WTC11 (cell line): ENCODE measurements around the gene NRXN3. TPM values are rescaled to one million over a fixed set of nuclear protein-coding genes. Genes with fewer than 3 reads are reported as not detected.

Experiments
- ATAC-seq: fragments of 200-7000 bp; cut with Tn5 transposase; 2 replicates; pipeline ENCODE4 v1.10.0; 2021; ENCODE audit warnings: mild to moderate bottlenecking, moderate library complexity
- CTCF ChIA-PET: fragments of 300-600 bp; sonication (Branson Sonifier 250); formaldehyde crosslinking; loops from one replicate; lab custom pipeline; 2021; ENCODE audit warnings: antibody characterized with exemption; lab: Charles Lee
- POLR2A ChIA-PET: fragments of 350-600 bp; sonication (Branson Sonifier 250); formaldehyde crosslinking; loops from one replicate; lab custom pipeline; 2021; ENCODE audit warnings: antibody characterized with exemption; lab: Charles Lee
- DNase-seq: peaks from one replicate; pipeline ENCODE4 v3.0.0; 2021; ENCODE audit warnings: low spot score
- H3K27ac Mint-ChIP-seq: 2 replicates; pipeline ENCODE4 v1.8.0; 2021; ENCODE audit warnings: mixed read lengths
- H3K27me3 Mint-ChIP-seq: 2 replicates; pipeline ENCODE4 v1.8.0; 2021; ENCODE audit warnings: low read depth, mild to moderate bottlenecking, moderate library complexity, mixed read lengths
- H3K36me3 Mint-ChIP-seq: 2 replicates; pipeline ENCODE4 v1.8.0; 2021; ENCODE audit warnings: mixed read lengths
- H3K4me1 Mint-ChIP-seq: 2 replicates; pipeline ENCODE4 v1.8.0; 2022; ENCODE audit warnings: mixed read lengths
- H3K4me3 Mint-ChIP-seq: 2 replicates; pipeline ENCODE4 v1.8.0; 2021; ENCODE audit warnings: mild to moderate bottlenecking, moderate library complexity, mixed read lengths
- H3K9me3 Mint-ChIP-seq: 2 replicates; pipeline ENCODE4 v1.8.0; 2021; ENCODE audit warnings: mixed read lengths
- AFF4 ChIP-seq: sonication (generic); formaldehyde crosslinking; IDR thresholded peaks from 2 replicates; pipeline ENCODE4 v1.8.1; 2023; ENCODE audit warnings: mild to moderate bottlenecking, missing genetic modification reagents, borderline replicate concordance
- CREM ChIP-seq: sonication (generic); formaldehyde crosslinking; IDR thresholded peaks from 2 replicates; pipeline ENCODE4 v1.8.1; 2022; ENCODE audit warnings: mild to moderate bottlenecking, missing genetic modification reagents, moderate library complexity
- ESRRA ChIP-seq: sonication (generic); formaldehyde crosslinking; IDR thresholded peaks from 2 replicates; pipeline ENCODE4 v1.8.1; 2022; ENCODE audit warnings: mild to moderate bottlenecking, missing genetic modification reagents, borderline replicate concordance
- ETV6 ChIP-seq: sonication (generic); formaldehyde crosslinking; IDR thresholded peaks from 2 replicates; pipeline ENCODE4 v1.8.1; 2022; ENCODE audit warnings: mild to moderate bottlenecking, missing genetic modification reagents
- FOXP1 ChIP-seq: sonication (generic); formaldehyde crosslinking; IDR thresholded peaks from 2 replicates; pipeline ENCODE4 v1.8.0; 2022; ENCODE audit warnings: missing genetic modification reagents, mild to moderate bottlenecking, moderate library complexity, borderline replicate concordance
- HMGXB4 ChIP-seq: sonication (generic); formaldehyde crosslinking; IDR thresholded peaks from 2 replicates; pipeline ENCODE4 v1.8.1; 2023; ENCODE audit warnings: mild to moderate bottlenecking, moderate library complexity, missing genetic modification reagents
- IRF2 ChIP-seq: sonication (generic); formaldehyde crosslinking; IDR thresholded peaks from 2 replicates; pipeline ENCODE4 v1.8.0; 2022; ENCODE audit warnings: low read depth, missing genetic modification reagents, borderline replicate concordance
- MXD4 ChIP-seq: fragments of 250-450 bp; sonication (Bioruptor Pico); IDR thresholded peaks from 2 replicates; pipeline ENCODE4 v1.8.0; 2021; ENCODE audit warnings: mild to moderate bottlenecking, moderate library complexity, borderline replicate concordance
- OVOL2 ChIP-seq: fragments of 250-450 bp; sonication (Bioruptor Pico); IDR thresholded peaks from 2 replicates; pipeline ENCODE4 v1.9.0; 2021; ENCODE audit warnings: mild to moderate bottlenecking, borderline replicate concordance
- SMAD4 ChIP-seq: sonication (generic); formaldehyde crosslinking; IDR thresholded peaks from 2 replicates; pipeline ENCODE4 v1.8.0; 2022; ENCODE audit warnings: mild to moderate bottlenecking, missing genetic modification reagents
- SP1 ChIP-seq: sonication (generic); formaldehyde crosslinking; conservative IDR thresholded peaks from 2 replicates; pipeline ENCODE4 v1.8.1; 2022; ENCODE audit warnings: missing genetic modification reagents
- TCF7 ChIP-seq: sonication (generic); formaldehyde crosslinking; IDR thresholded peaks from 2 replicates; pipeline ENCODE4 v1.8.0; 2022; ENCODE audit warnings: mild to moderate bottlenecking, low read depth, missing genetic modification reagents, moderate library complexity
- ZBTB43 ChIP-seq: sonication (generic); formaldehyde crosslinking; IDR thresholded peaks from 2 replicates; pipeline ENCODE4 v1.8.1; 2023; ENCODE audit warnings: mild to moderate bottlenecking, missing genetic modification reagents
- ZNF121 ChIP-seq: sonication (generic); formaldehyde crosslinking; IDR thresholded peaks from 2 replicates; pipeline ENCODE4 v1.8.0; 2023; ENCODE audit warnings: missing genetic modification reagents
- ZNF263 ChIP-seq: sonication (generic); formaldehyde crosslinking; IDR thresholded peaks from 2 replicates; pipeline ENCODE4 v1.8.1; 2022; ENCODE audit warnings: low read depth, mild to moderate bottlenecking, moderate library complexity, missing genetic modification reagents
- ZNF396 ChIP-seq: fragments of 250-450 bp; sonication (Bioruptor Pico); IDR thresholded peaks from 2 replicates; pipeline ENCODE4 v1.8.0; 2021; ENCODE audit warnings: mild to moderate bottlenecking, moderate library complexity, borderline replicate concordance
- total RNA-seq: library from RNA; stranded (reverse); gene quantifications from 3 replicates; pipeline ENCODE4 v1.2.3, GENCODE V29; 2021
- TF ChIP-seq, protein P1 (sequence below): sonication (generic); formaldehyde crosslinking; IDR thresholded peaks from 2 replicates; pipeline ENCODE4 v1.8.1; 2022; ENCODE audit warnings: mild to moderate bottlenecking, missing genetic modification reagents, moderate library complexity, borderline replicate concordance
- TF ChIP-seq, protein P2 (sequence below): fragments of 250-450 bp; sonication (Bioruptor Pico); IDR thresholded peaks from 2 replicates; pipeline ENCODE4 v1.8.0; 2021; ENCODE audit warnings: mild to moderate bottlenecking
- TF ChIP-seq, protein P3 (sequence below): fragments of 200-600 bp; IDR thresholded peaks from 2 replicates; pipeline ENCODE4 v1.8.0; 2022; ENCODE audit warnings: antibody characterized with exemption
- TF ChIP-seq, protein P4 (sequence below): sonication (generic); formaldehyde crosslinking; IDR thresholded peaks from 2 replicates; pipeline ENCODE4 v1.8.0; 2023; ENCODE audit warnings: missing genetic modification reagents, mild to moderate bottlenecking, borderline replicate concordance

The NRXN3 gene
- total RNA-seq, 1 experiment from 2014 or later: 3.0 TPM

- Mint-ChIP-seq H3K36me3 (no peaks in the 10 kb centered on the region), H3K4me1 (no peaks in the 10 kb centered on the region), H3K9me3 (peaks cover 6% of the 10 kb centered on the region; the same call in 1 of the 2 replicates), H3K27me3 (no peaks in the 10 kb centered on the region), H3K4me3 (no peak overlapping the region), H3K27ac (no peak overlapping the region)
- no peak for DNase-seq
- TF ChIP-seq TCF7 (CRISPR knock-in tag) (no peak), ZNF121 (CRISPR knock-in tag) (no peak), OVOL2 (CRISPR knock-in tag) (no peak), FOXP1 (CRISPR knock-in tag) (no peak), IRF2 (CRISPR knock-in tag) (no peak), AFF4 (no peak), ZNF263 (no peak), MXD4 (CRISPR knock-in tag) (no peak), ZNF396 (CRISPR knock-in tag) (no peak), ZBTB43 (CRISPR knock-in tag) (no peak), HMGXB4 (CRISPR knock-in tag) (no peak), ESRRA (CRISPR knock-in tag) (no peak), SP1 (CRISPR knock-in tag) (no peak), SMAD4 (CRISPR knock-in tag) (no peak), CREM (no peak), ETV6 (CRISPR knock-in tag) (no peak)
- TF ChIP-seq, protein P1, sequence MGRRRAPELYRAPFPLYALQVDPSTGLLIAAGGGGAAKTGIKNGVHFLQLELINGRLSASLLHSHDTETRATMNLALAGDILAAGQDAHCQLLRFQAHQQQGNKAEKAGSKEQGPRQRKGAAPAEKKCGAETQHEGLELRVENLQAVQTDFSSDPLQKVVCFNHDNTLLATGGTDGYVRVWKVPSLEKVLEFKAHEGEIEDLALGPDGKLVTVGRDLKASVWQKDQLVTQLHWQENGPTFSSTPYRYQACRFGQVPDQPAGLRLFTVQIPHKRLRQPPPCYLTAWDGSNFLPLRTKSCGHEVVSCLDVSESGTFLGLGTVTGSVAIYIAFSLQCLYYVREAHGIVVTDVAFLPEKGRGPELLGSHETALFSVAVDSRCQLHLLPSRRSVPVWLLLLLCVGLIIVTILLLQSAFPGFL: no peak
- TF ChIP-seq, protein P2, sequence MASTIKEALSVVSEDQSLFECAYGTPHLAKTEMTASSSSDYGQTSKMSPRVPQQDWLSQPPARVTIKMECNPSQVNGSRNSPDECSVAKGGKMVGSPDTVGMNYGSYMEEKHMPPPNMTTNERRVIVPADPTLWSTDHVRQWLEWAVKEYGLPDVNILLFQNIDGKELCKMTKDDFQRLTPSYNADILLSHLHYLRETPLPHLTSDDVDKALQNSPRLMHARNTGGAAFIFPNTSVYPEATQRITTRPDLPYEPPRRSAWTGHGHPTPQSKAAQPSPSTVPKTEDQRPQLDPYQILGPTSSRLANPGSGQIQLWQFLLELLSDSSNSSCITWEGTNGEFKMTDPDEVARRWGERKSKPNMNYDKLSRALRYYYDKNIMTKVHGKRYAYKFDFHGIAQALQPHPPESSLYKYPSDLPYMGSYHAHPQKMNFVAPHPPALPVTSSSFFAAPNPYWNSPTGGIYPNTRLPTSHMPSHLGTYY (CRISPR knock-in tag): no peak
- TF ChIP-seq, protein P3, sequence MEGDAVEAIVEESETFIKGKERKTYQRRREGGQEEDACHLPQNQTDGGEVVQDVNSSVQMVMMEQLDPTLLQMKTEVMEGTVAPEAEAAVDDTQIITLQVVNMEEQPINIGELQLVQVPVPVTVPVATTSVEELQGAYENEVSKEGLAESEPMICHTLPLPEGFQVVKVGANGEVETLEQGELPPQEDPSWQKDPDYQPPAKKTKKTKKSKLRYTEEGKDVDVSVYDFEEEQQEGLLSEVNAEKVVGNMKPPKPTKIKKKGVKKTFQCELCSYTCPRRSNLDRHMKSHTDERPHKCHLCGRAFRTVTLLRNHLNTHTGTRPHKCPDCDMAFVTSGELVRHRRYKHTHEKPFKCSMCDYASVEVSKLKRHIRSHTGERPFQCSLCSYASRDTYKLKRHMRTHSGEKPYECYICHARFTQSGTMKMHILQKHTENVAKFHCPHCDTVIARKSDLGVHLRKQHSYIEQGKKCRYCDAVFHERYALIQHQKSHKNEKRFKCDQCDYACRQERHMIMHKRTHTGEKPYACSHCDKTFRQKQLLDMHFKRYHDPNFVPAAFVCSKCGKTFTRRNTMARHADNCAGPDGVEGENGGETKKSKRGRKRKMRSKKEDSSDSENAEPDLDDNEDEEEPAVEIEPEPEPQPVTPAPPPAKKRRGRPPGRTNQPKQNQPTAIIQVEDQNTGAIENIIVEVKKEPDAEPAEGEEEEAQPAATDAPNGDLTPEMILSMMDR: no peak
- TF ChIP-seq, protein P4, sequence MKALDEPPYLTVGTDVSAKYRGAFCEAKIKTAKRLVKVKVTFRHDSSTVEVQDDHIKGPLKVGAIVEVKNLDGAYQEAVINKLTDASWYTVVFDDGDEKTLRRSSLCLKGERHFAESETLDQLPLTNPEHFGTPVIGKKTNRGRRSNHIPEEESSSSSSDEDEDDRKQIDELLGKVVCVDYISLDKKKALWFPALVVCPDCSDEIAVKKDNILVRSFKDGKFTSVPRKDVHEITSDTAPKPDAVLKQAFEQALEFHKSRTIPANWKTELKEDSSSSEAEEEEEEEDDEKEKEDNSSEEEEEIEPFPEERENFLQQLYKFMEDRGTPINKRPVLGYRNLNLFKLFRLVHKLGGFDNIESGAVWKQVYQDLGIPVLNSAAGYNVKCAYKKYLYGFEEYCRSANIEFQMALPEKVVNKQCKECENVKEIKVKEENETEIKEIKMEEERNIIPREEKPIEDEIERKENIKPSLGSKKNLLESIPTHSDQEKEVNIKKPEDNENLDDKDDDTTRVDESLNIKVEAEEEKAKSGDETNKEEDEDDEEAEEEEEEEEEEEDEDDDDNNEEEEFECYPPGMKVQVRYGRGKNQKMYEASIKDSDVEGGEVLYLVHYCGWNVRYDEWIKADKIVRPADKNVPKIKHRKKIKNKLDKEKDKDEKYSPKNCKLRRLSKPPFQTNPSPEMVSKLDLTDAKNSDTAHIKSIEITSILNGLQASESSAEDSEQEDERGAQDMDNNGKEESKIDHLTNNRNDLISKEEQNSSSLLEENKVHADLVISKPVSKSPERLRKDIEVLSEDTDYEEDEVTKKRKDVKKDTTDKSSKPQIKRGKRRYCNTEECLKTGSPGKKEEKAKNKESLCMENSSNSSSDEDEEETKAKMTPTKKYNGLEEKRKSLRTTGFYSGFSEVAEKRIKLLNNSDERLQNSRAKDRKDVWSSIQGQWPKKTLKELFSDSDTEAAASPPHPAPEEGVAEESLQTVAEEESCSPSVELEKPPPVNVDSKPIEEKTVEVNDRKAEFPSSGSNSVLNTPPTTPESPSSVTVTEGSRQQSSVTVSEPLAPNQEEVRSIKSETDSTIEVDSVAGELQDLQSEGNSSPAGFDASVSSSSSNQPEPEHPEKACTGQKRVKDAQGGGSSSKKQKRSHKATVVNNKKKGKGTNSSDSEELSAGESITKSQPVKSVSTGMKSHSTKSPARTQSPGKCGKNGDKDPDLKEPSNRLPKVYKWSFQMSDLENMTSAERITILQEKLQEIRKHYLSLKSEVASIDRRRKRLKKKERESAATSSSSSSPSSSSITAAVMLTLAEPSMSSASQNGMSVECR (CRISPR knock-in tag): no peak
- ChIA-PET CTCF (no interaction called here), POLR2A (no interaction called here)
- no peak for ATAC-seq
Measured at GRCh38 chr14:78188882-78189281, 18.7 kb downstream of the NRXN3 start.
